ENCODE data around the gene OR3A3.
"Not testable (repeated sequence)": the region's sequence is repeated elsewhere in the genome, so short reads cannot be mapped to it uniquely, and the experiment has no call there.

The OR3A3 gene

DNA sequence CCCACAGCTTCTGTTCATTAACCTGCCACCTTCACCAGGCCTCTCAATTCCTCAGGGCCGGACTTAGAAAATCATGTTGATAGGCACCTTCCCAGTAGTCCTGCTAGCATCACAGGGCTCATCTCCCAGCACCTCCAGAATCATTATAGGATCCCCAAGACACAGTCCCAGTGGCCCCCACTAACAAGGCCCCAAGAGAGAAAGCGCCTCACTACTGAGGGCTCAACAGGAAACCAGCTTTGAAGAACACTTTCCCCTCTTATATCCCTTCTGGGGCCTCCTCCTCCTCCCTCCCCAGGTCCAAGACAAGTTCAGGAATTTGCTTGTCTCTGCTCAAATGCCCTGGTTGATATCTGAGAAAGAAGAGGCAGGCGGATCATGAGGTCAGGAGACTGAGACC is at the start of gene OR3A3:
Gene OR3A3 (plus strand): TSS at position 301 of the 400 bp plus-strand sequence.
- DNase-seq (ENCODE audit: low spot score): no peak

DNA sequence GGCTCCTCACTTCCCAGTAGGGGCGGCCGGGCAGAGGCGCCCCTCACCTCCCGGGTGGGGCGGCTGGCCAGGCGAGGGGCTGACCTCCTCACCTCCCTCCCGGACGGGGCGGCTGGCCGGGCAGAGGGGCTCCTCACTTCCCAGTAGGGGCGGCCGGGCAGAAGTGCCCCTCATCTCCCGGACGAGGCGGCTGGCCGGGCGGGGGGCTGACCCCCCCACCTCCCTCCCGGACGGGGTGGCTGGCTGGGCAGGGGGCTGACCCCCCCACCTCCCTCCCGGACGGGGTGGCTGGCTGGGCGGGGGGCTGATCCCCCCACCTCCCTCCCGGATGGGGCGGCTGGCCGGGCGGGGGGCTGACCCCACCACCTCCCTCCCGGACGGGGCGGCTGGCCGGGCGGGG is 40.0 kb upstream of the OR3A3 start:
- DNase-seq (ENCODE audit: low spot score): not testable (repeated sequence)

DNA sequence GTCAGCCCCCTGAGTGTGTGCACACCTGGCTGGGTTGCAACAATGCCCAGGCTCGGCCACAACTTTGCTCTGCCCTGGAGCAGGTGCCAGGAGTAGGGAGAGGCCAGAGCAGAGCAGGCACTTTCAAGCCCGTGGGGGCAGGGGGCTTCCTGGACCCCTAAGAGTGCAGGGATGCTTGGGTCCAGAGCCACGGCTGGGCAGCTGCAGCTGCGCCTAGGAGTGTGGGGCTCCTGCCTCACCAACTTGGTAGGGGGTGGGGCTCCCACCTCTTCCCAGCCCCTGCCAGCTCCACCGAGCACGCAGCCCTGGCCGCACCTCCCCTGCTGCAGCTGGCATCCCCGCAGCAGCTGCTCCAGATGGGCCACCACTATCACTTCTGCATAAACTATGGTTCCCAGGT is 32.8 kb upstream of the OR3A3 start:
- DNase-seq (ENCODE audit: low spot score): no peak

DNA sequence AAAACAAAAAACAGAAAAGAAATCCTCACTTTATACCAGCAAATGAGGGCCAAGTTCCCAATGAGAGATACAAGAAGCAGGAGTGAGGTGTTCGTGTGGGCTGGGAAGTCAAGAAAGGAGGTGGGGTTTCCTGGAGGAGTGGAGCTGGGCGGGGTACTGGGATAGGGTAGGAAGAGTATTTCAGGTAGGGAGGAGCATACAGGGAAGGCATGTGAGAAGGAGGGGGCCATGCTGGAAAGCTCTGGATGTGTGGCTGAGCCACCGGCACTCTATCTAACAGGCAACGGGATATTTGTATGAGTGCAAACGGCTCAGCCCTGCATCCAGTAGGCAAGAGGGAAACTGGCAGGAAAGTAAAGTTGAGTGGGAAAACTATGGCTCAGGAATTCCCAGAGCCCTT is 29.2 kb upstream of the OR3A3 start:
- no peak for DNase-seq (ENCODE audit: low spot score)

DNA sequence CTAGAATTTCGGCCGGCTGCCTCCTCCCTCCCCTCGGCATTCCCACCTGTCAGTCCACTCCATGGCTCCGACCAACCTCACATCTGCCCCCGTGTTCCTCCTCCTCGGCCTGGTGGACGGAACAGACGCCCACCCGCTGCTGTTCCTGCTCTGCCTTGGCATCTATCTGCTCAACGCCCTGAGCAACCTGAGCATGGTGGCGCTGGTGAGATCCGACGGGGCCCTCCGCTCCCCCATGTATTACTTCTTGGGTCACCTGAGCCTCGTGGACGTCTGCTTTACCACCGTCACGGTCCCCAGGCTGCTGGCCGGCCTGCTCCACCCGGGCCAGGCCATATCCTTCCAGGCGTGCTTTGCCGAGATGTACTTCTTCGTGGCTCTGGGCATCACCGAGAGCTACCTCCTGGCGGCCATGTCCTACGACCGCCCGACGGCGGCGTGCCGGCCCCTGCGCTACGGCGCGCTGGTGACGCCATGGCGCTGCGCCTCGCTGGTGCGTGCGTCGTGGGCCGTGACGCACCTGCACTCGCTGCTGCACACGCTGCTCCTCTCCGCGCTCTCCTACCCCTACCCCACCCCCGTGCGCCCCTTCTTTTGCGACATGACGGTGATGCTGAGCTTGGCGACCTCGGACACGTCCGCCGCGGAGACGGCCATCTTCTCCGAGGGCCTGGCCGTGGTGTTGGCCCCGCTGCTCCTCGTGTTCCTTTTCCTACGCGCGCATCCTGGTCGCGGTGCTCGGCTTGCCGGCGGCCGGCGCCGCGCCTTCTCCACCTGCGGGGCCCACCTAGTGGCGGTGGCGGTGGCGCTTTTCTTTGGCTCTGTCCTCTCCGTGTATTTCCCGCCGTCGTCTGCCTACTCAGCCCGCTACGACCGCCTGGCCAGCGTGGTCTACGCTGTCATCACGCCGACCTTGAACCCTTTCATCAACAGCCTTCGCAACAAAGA is 25.0 kb upstream of the OR3A3 start, which contains the start of gene OR3A2:
Gene OR3A2 (minus strand): TSS at position 440 of the 948 bp plus-strand sequence.
- no peak for DNase-seq (ENCODE audit: low spot score)

DNA sequence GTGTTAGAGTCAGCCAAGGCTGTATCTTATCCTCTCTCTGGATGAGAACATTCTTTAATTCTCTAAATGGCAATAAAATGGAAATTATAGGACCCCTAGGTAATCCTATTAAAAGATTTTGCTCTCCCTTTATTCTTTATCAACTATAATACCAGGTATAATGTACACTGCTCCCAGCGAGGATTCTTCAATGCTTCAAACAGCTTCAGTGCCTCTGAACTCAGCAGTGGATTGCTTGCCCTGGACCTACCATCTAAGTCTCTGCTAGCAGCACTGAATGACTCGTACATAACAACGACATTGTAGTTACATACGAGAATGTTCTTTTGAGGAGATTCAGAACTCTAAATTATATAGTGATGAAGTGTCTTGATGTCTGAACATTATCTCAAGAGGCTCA is 21.4 kb upstream of the OR3A3 start:
- no peak for DNase-seq (ENCODE audit: low spot score)

DNA sequence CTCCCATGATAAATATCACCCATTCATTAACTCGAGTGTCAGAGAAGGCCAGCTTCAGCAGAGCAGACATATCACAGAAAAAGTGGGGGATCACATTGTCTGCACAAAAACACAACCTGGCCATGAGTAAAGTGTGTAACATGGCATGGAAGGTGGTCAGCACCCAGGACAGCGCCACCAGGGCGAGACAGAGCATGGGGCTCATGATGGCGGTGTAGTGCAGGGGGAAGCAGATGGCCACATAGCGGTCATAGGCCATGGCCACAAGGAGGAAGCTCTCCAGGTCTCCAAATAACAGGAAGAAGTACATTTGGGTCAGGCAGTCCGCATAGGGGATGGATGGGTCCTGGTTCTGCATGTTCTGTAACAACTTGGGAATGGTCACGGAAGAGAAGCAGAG is 13.4 kb upstream of the OR3A3 start:
- DNase-seq (ENCODE audit: low spot score): not testable (repeated sequence)

DNA sequence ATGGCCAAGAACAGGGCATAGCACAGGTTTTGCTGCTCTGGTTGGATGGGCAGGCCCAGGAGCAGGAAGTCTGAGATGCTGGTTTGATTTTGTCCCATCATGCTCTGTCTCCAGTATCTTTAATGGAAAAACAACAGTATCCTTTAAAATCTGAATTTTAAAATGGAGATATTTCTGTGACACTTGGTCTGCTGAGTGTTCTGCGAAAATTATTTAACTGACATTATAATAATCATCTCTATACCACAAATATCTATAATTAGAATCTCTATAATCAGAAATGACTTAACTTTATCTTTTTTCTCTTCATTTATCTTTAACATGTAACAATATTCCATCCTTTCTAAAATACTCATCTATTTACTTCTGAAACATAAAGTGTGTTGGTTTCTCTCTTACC is 12.9 kb upstream of the OR3A3 start, which contains the start of gene OR1E1:
Gene OR1E1 (minus strand): TSS at position 101 of the 400 bp plus-strand sequence. CDS start 0 bp downstream, at position 101.
- no peak for DNase-seq (ENCODE audit: low spot score)

DNA sequence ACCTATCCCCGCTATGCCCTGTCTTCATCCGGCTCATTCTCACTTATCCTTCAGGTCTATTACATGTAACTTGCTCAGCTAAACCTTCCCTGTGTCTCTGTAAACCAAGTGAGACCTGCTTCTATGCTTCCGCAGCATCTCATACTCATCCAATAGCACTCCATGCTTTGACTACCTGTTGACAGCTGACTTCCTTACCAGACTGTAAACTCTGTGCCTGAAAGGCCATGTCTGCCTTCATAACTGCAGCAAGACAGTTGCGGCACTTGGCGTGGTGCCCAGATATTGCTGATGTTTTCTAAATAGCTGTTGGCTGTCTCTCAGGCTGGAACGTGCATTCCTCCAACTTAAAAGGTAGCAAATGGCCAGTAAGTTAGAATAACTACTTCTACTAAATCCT is 11.1 kb upstream of the OR3A3 start:
- no peak for DNase-seq (ENCODE audit: low spot score)

DNA sequence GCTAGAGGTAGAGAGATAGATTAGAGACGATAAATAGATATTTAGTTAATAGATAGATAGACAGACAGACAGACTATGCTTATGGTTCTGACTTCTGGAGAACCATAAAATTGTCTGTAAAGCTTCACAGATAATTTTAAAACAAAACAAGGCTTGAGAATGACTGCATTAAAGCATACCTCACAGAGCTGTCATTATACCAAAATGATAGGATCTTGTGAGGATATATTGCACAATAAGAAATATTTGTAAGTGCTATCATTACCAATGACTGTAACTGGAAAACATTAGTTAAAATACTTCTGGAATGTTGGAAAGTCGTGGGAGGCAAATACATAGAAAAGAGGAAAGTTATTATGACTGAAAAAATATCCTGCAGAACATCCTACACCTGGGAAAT is 9.4 kb upstream of the OR3A3 start:
- no peak for DNase-seq (ENCODE audit: low spot score)

DNA sequence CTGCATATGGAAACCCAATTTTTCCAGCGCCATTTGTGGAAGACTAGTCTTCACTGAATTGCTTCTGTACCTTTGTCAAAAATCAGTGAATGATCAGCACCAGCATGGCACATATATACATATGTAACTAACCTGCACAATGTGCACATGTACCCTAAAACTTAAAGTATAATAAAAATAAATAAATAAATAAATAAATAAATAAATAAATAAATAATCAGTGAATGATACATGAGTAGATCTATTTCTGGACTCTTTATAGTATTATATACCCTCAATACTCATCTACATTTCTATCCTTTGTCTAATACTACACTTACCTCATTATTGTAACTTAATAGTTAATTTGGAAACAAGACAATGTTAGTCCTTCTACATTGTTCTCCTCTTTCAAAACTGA is 7.3 kb upstream of the OR3A3 start:
- DNase-seq (ENCODE audit: low spot score): not testable (repeated sequence)

DNA sequence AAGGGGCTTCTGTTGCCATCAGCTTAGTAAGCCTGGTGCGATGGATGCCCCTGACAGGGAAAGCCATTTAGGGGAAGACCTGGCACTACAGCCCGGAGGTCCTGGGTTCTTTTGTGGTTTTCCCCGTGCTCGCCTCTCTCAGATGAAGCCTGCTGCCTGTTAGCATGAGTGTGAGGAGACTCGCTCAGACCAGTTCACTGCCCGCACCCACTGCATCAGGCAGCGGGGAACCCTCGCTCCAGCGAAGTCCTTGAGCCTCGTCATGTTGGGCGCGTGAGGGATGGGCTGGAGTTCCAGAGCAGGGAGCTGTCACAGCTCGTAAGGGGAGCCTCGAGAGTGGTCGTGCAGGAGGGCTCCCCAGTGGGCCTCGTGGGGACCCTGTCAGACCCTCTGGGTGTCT is 1.0 kb downstream of the OR3A3 start:
- DNase-seq (ENCODE audit: low spot score): not testable (repeated sequence)

DNA sequence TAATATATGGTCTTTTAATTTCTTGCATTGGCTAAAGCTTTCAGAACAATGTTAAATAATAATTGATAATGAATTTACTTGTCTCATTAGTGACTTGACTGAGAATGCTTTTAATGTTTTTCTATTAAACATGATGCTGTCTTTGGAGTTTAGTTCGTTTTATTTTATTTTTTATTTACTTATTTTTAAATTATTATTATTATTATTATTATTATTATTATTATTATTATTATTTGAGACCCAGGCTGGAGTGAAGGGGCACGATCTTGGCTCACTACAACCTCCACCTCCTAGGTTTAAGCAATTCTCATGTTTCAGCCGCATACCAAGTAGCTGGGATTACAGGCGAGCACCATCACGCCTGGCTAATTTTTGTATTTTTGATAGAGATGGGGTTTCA is 4.4 kb downstream of the OR3A3 start:
- no peak for DNase-seq (ENCODE audit: low spot score)

DNA sequence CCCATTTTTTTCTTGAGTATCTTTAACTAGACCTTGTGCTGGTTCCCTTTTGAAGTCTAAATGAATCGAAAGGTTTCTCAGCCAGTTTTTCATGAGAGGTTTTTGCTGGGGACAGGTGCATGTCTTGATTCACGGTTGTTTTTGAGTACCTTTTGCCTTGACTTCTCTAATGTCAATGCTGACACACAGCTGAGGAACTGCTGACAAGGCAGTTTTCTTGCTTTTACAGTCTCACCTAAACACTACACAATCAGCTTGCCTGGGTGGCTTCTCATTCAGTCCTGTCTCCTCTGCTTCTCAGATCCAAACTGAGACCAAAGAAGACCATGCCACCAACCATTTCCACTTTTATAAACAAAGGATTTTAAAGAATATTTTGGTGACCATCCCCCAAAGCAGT is 7.1 kb downstream of the OR3A3 start:
- DNase-seq (ENCODE audit: low spot score): no peak

DNA sequence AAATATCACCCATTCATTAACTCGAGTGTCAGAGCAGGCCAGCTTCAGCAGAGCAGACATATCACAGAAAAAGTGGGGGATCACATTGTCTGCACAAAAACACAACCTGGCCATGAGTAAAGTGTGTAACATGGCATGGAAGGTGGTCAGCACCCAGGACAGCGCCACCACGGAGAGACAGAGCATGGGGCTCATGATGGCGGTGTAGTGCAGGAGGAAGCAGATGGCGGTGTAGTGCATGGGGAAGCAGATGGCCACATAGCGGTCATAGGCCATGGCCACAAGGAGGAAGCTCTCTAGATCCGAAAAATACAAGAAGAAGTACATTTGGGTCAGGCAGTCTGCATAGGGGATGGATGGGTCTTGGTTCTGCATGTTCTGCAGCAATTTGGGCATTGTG is 22.0 kb downstream of the OR3A3 start:
- not testable (repeated sequence) for DNase-seq (ENCODE audit: low spot score)

DNA sequence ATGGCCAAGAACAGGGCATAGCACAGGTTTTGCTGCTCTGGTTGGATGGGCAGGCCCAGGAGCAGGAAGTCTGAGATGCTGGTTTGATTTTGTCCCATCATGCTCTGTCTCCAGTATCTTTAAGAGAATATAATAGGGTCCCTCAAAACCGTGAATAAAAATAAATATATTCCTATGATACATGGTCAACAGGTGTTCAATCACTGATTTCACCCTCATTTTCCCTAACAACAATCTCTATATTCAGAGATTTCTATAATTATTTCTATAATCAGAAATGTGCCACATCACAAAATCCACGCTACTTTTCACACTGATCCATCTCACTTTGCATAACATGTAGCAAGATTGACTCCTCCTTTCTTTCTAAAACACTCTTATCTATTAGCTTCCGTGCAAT is 22.6 kb downstream of the OR3A3 start, which contains the start of gene OR1E2:
Gene OR1E2 (minus strand): TSS at position 101 of the 400 bp plus-strand sequence. CDS start 0 bp downstream, at position 101.
- DNase-seq (ENCODE audit: low spot score): no peak

DNA sequence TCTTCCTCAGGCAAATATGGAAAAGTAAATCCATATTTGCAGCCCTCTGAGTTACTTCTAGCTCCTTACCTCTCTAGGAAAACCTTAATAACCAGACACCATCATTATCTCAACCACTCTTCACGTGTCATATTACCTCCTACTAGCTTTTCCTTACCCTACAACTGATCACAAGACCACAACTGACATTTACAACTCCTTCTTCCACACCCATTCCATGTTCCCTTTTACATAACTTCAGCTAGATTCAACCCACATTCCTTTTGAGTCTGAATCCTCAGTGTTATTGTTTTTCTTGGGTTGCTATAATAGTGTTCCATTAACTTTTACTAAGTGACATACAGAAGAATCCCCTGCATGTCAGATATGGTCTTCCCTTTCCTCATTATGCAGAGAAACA is 27.2 kb downstream of the OR3A3 start:
- DNase-seq (ENCODE audit: low spot score): no peak

DNA sequence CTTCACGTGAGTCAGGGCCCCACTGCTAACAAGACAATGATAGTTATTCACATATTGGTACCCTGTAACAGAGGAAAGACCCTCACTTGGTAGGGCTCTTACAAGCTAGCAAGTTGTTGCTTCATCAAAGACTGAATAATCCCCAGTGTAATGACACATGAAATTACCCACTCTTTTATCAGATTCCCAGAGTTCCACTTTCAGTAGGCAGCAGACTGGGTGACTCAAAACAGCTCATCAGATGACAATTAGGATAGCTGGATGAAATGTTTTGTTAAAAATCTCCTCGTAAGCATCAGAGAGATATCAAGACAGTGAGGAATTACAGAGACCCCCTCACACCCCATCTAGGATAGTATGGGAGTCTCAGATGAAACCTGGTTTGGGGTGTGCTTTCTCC is 29.3 kb downstream of the OR3A3 start:
- DNase-seq (ENCODE audit: low spot score): no peak

DNA sequence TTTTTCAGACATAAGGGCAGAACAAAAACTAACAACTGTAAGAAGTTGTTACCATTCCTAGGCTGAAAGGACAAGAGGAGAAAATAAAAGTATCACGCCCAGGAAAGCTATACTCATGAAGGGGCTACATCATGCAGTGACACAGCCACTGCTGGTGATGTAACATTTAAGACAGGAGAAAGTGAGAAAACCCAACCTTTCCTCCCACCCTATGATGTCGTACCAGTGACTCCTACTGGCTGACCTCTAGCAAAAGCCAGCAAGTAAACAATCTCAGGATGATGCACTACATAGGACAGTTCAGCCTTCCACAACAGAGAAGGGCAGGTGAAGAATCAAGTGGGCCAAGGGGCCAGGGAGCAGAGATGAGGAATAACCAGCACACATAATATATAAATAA is 36.5 kb downstream of the OR3A3 start:
- DNase-seq (ENCODE audit: low spot score): no peak

DNA sequence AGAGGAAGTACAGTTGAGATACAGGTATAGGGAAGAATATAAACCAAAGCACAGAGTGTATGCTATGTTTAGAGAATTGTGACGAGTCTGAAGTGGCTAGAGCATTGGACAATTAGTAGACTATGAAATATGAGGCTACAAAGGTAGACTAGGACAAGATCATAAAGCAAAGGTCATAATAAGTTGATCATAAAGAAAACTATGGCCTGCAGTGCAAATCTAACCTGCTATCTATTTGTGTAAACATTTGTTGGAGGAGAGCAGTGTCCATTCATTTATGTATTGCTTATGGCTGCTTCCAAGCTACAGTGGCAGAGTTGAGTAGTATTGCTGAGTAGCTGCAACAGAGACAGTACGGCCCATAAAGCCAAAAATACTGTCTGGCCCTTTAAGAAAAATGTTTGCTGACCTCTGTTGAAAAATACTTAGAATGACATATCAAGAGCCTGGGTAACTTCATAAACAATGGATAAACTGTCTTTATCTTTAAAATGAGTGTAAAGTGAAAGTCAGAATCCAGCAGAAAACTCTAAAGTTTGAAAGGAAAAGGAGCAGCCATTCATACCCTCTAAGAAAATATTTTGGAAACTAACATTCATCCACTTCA is 37.0 kb downstream of the OR3A3 start:
- no peak for DNase-seq (ENCODE audit: low spot score)

DNA sequence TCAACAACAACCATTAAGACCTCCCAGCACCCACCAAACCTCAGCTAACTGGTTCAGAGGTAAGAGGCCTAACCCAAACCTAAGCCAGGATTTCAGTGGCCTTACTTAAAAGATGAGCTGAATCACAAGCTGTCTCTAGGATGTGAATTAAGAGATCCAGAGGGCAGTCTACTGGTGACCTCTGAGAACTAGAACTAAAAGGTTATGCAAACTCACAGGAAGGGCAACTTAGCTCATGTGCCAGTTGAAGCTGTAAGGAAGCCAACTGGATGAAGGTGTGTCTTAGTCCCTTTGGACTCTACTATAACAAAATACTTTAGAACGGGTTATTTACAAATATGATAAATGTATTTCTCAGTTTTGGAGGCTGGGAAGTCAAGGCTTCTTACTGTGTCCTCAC is 55.2 kb downstream of the OR3A3 start:
- not testable (repeated sequence) for DNase-seq (ENCODE audit: low spot score)

DNA sequence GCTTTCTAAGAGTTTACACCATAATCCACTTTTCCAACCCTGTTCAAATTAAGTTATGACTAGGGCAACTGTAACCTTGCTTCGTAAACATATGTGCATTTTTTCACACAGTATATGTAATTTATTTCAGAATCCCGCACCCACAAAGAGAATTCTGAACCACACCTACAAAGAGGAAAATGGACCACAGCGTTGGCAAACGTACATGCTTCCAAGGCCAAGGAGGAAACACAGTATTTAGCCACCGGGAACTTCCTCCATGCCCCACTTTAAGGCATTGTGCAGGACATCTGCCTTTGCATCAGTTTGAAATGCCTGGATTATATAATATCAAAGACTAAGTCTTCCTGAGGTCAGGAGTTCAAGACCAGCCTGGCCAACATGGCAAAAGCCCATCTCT is 58.4 kb downstream of the OR3A3 start:
- DNase-seq (ENCODE audit: low spot score): no peak

DNA sequence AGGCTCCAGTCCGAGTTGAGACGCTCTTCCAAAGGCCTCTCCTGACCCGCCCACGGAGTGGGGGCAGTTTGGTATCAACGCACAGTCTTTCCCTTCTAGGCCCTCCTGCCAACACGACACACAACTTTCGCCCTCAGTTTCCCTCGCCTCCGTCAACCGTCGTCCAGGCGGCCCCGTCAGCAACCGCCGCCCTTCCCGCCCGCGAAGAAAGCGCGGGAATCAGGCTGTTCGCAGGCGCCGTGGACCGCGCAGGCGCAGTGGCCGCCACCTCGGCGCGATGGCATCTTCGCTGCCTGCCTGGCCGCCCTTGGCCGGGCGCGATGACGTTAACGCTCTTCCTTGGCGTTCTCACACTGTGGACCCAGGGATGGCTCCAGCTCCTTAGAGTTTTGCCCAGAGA is 60.4 kb downstream of the OR3A3 start, which contains the start of gene SPATA22:
Gene SPATA22 (minus strand): TSS at position 221 of the 400 bp plus-strand sequence. CDS start 2,494 bp downstream, outside the sequence.
- no peak for DNase-seq (ENCODE audit: low spot score)
